Left ventricle myocardium superior (tissue), 1 donor: ENCODE measurements around the gene KCNQ4. TPM values are rescaled to one million over a fixed set of nuclear protein-coding genes. Genes with fewer than 3 reads are reported as not detected.

Source experiments
- ATAC-seq: fragments of 200-7000 bp; cut with Tn5 transposase; one replicate; pipeline ENCODE4 v1.9.1; 2020; ENCODE audit warnings: mild to moderate bottlenecking, moderate library complexity
- DNase-seq: peaks from one replicate; pipeline ENCODE4 v3.0.0-alpha.2; 2020
- intact Hi-C: fragments of 100-400 bp; cut with micrococcal nuclease; formaldehyde crosslinking; loops from one replicate; pipeline ENCODE4 v1.11.0; 2022
- total RNA-seq: library from RNA; stranded (reverse); fragmentation: NEBNext Ultra II Directional; extraction: Animal tissue kit (Norgen Biotek cat#: 25700); gene quantifications from one replicate; pipeline ENCODE4 v1.2.1, GENCODE V29; 2021
- donor health status: DM: no; HTN: yes; CAD: no; lungs with severe emphysema.

KCNQ4 gene
- total RNA-seq, 1 donor from 2014 or later: 1.9 TPM

DNA sequence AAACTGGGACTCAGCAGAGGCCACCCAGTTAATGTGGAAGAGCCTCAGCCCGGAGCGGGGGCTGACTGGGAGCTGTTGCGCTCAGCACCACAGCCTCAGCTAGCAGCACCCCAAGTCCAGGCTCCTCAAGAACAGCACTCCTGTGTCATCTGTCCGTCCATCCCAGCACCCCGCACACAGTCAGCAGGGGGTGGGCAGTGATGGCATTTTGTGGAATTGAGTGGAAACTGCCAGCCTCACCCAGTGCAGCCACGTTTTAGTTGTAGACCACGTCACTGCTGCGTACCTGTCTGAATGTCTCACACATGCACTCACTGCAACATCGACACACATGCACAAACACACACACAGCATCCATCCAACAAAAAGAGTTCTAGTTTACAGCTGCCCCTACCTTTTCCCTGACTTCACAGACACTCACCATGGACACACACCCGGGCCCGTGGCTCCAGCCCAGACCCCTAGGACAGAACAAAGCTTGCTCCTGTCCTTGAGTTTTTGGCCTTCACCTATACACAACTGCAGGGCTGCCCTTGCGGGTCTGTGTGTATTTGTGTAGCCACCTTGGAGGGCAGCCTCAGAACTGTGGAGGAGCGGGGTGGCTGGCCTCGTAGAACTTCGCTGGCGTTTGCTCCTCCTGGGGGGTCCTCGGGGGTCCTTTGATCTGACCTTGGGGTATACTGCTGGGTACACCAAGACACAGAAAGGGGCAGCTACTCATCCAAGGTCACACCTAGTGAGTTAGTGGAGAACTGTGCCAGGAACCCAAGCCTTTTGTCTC, 5.2 kb downstream of the KCNQ4 start:
- no peak for ATAC-seq
- no peak for DNase-seq
- intact Hi-C loops: no loop called here

- DNase-seq: no peak
- intact Hi-C loops: no loop called here
Observed at GRCh38 chr1:40789342-40789598, 5.7 kb downstream of the KCNQ4 start.

GRCh38 chr1:40789661-40790430, 6.3 kb downstream of the KCNQ4 start:
- DNase-seq (no peak), ATAC-seq (no peak)

More at GRCh38 chr1:40789342-40789598, 5.7 kb downstream of the KCNQ4 start:
- no peak for ATAC-seq

GRCh38 chr1:40792036-40792435, 8.4 kb downstream of the KCNQ4 start:
- ATAC-seq: no peak
- no peak for DNase-seq
- intact Hi-C loops: no loop called here

More at GRCh38 chr1:40789661-40790430, 6.3 kb downstream of the KCNQ4 start:
- intact Hi-C loops: no loop called here

GRCh38 chr1:40793617-40794016, 10.0 kb downstream of the KCNQ4 start:
- no peak for ATAC-seq
- no peak for DNase-seq
- intact Hi-C loops: no loop called here

DNA sequence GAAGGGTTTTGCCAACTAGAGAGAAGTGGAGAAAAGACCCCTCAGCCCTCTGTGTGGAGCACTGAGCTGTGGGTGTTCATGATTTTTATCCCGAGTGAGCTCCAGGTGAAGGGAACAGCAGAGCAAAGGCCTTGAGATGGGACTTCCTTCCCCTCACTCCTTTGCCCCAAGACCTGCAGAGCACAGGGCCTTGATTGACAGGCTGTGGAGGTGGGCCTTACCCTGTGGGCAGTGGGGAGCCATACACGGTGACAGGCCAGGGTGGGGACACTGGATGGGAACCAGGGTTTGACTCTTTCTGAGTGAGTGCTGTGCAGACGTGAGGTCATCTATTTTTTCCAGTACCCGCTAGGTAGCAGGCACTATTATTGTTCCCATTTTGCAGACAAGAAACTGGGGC, 10.5 kb downstream of the KCNQ4 start:
- no peak for ATAC-seq
- intact Hi-C loops: no loop called here

DNA sequence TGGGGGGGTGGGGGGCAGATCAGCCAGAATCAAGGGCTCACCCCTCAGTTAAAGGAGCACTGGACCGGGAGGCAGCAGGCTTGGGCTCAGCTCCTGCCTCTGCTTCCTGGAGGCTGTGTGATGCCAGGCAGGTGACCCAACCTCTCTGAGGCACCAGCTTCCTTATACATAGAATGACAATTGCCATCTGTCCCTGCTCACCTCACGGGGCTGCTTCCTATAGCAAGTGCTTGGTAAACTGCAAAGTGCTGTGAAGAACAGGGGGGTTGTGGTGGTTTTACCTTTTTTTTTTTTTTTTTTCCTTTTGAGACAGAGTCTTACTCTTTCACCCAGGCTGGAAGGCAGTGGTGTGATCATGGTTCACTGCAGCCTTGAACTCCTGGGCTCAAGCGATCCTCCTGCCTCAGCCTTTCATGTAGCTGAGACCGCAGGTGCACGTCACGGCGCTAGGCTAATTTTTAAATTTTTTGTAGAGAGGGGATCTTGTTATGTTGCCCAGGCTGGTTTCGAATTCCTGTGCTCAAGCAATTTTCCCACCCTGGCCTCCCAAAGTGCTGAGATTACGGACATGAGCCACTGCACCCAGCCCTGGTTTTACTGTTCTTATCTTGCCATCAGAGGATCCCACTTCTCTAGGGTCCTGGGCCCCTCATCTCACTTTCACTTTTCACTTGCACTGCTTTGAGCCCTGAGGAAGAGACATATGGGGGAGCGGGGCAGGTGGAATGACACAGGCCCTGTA, 11.6 kb downstream of the KCNQ4 start:
- no peak for ATAC-seq
- DNase-seq: no peak
- intact Hi-C loops: no loop called here

More for the DNA sequence above, 10.5 kb downstream of the KCNQ4 start:
- DNase-seq: no peak

DNA sequence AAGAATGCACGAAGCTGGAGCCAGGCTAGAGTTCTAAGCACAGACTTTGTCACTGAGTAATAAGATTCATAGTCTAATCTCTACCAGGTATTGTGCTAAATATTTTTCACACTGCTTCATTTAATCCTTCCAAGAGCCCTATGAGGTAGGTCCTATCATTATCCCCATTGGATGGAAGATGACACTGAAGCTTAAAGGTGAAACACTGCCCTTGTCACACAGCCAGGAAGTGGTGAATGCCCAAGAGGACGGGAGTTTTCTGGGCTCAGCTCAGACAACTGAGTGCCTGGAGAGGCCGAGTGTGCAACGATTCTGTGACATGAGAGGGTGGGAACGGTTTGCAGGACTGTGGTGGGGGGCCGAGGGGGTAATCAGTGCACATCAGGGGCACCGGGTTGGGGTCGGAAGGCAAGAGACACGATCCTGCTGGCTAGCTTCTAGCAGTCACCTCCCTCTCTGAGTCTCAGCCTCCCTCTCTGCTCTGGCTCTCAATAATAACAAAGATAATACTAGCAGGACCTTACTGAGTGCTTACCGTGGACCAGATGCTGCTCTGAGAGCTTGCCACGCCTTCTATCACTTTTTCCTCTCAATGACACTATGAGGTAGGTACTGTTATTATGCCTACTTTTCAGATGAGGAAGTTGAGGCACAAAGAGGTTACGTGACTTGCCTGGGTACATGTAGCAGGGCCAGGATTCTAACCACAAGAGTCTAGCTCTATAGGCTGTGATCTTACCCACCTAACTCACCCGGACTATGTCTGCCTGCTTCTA, 12.4 kb downstream of the KCNQ4 start:
- intact Hi-C loops: no loop called here
- DNase-seq (no peak), ATAC-seq (no peak)

DNA sequence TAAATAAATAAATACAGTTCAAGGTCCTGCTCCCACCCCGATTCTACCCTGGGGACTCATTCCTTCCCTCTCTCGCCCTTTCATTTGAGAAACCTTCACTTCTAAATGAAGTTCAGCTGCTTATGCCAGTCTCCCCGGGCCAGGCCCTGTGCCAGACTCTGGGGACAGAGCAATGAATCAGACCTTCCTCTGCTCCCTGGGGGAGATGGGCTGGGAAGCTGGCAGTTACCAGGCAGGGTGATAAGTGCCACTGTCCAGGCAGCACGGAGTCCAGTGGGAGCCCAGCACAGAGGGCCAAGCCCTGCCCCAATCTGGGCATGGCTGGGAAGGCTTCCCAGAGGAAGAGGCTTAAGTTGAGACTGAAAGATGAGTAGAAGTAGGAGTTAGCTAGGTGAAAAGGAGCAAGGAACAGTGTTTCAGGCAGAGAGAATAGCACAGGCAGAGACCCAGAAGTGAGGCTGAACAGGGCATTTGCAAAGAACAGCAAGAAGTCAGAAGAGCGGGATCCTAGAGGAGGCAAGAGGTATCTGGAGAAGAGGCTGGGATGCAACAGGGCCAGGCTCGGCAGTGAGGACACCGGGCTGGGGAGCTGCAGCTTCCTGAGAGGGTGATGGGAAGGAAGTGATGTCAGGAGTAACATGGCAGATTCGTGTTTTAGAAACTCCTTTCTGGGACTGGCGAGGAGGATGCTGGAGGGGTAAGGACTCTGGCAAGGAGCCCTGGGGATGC, 13.5 kb downstream of the KCNQ4 start:
- peak; percentile 89 for ATAC-seq
- DNase-seq: peak; percentile 71

DNA sequence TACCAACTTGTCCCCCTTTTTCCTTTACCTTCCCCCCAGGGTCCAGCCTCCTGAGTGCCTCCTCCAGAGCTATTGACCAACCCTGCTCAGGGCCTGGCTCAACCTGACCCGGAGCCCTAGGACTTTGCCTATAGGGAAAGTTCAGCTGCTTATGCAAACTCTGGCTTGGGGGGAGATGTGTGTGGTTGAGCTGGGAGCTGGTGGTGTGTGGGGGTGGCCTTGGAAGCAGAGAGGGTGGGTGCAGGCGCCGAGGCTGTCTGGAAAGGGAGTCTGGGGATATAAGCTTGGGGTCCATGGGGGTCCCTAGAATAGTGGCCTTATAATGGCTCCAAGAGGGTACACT, 14.1 kb downstream of the KCNQ4 start:
- DNase-seq (no peak), ATAC-seq (no peak)
- intact Hi-C loops: no loop called here

More for the DNA sequence above, 13.5 kb downstream of the KCNQ4 start:
- intact Hi-C loops: no loop called here

DNA sequence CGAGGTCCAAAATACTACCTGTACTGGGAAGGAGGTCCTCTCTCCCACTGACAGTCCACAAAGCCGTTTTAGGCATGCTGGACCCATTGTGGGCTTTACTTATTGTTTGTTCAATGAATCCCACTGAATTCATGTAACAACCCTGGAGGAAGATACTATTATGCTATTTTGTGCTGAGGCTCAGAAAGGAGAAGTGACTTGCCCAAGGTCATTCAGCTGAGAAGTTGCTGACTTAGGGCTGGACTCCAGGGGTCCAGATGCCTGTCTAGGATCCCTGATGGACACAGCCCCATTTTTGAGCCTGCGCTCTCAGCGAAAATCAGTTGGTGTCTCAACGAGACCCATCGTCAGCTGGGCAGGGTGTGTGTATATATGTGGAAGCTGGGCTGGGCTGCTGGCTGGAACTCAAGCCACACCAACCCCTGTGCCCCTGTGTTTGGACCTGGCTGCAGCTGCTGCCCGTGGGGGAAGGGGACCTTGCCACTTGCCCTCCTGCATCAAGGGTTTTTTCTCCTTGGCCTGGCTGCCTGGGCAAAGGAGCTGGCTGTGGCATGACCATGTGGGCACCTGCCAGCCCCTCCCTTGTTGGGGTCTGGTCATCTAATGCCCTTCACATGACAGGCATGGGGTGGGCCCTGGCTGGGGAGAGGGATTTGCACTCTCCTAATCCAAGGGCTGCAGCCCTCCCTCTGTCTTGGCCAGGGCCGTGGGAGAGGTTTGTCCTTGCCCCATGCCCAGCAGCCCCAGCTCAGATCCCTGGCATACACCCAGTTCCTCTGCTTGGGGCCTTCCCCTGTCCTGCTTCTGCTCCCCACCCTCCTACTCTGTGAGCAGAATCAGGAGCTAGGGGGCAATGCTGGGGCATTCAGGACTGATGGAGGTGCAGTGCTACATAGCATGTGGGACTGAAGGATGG, 15.0 kb downstream of the KCNQ4 start:
- DNase-seq (no peak), ATAC-seq (no peak)
- intact Hi-C loops: no loop called here

DNA sequence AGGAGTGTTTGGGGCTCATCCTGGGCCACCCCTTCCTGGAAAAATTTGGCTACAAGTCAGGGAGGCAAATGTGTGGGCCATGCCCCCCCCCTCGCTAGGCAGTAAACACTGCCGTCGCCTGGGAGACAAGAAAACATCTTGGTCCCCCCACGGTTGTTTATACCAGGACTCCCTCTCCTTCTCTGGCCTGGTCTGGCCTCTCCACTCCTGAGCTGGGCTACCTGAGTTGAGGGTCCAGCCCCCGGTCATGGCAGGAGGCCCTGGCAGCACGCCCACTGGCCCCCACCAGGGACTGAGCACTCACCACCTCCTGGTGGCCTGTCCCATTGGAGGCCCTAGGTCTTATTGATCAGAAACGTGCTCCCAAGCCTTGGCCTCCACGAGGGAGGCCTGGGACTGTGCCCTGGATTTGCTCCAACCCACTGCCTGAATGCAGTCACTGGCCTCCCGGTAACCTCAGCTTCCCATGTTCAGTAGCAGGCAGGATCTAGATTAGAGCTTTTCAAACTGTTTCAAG, 15.8 kb downstream of the KCNQ4 start:
- peak; percentile 57 for DNase-seq
- ATAC-seq: no peak

GRCh38 chr1:40801742-40802077, 18.1 kb downstream of the KCNQ4 start:
- ATAC-seq (no peak), DNase-seq (no peak)
- intact Hi-C loops: no loop called here

More for the DNA sequence above, 15.8 kb downstream of the KCNQ4 start:
- intact Hi-C loops: no loop called here

GRCh38 chr1:40802078-40802741, 18.6 kb downstream of the KCNQ4 start:
- ATAC-seq: peak; percentile 86
- intact Hi-C loops: no loop called here
- peak; percentile 90 for DNase-seq

GRCh38 chr1:40802742-40803113, 19.1 kb downstream of the KCNQ4 start:
- ATAC-seq: no peak
- intact Hi-C loops: no loop called here
- DNase-seq: no peak

- DNase-seq (no peak), ATAC-seq (no peak)
- intact Hi-C loops: no loop called here
Observed at GRCh38 chr1:40803447-40803846, 19.9 kb downstream of the KCNQ4 start.

DNA sequence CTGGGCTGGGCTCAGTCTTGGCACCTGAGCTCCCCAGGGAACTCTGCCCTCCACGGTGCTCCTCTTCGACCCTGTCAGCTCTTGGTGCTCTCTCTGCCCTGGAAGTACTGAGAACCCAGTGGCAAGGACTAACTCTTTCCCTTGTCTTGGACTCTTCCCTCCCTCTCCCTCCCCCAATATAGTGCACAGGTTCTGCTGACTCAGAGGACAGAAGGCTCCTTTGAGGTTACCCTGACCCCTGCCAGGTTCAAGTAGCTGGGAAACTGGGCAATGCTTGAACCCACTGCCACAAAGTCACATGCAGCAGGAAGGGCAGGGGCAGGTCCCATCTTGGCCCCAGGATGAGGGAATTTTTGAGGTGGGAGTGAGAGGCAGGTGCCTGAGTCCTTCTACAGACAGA, 20.3 kb downstream of the KCNQ4 start:
- ATAC-seq: no peak
- DNase-seq: no peak
- intact Hi-C loops: no loop called here
